HepG2 (cell line): ENCODE measurements around the gene CYTH1. TPM values are rescaled to one million over a fixed set of nuclear protein-coding genes. Genes with fewer than 3 reads are reported as not detected.
A peak's percentile ranks its signal among the peaks of the same experiment; 100 is the strongest.

Experiments
- AGO1 ChIP-seq: fragments of 200-400 bp; formaldehyde crosslinking; IDR thresholded peaks from 2 replicates; pipeline ENCODE4 v1.6.1; 2017; ENCODE audit warnings: mild to moderate bottlenecking, low read depth, low read length, moderate library complexity; ENCODE audit not compliant: poor library complexity, severe bottlenecking
- ARID3A ChIP-seq: IDR thresholded peaks from 2 replicates; pipeline ENCODE4 v1.6.1; 2012; ENCODE audit warnings: low read depth, low read length, improper control_type of control experiment
- CBFB ChIP-seq: sonication (generic); formaldehyde crosslinking; IDR thresholded peaks from 2 replicates; pipeline ENCODE4 v1.4.0; 2020; ENCODE audit warnings: missing genetic modification reagents
- CEBPB ChIP-seq: IDR thresholded peaks from 2 replicates; pipeline ENCODE4 v1.6.1; 2011; ENCODE audit warnings: low read depth, low read length, improper control_type of control experiment, borderline replicate concordance
- CREB1 ChIP-seq, 2 experiments: fragments of 450-650 bp in 1 of 2; IDR thresholded peaks; 2 replicates each; pipeline ENCODE4 v1.6.1; 2016 to 2017; ENCODE audit warnings: control low read depth in 1 of 2, mild to moderate bottlenecking in 1 of 2, missing compliant biosample characterization in 1 of 2, missing genetic modification characterization in 1 of 2
- HNRNPK ChIP-seq: fragments of 200-400 bp; formaldehyde crosslinking; IDR thresholded peaks from 2 replicates; pipeline ENCODE4 v1.6.1; 2018; ENCODE audit warnings: low read length, low read depth, moderate library complexity, mild to moderate bottlenecking; ENCODE audit not compliant: poor library complexity, severe bottlenecking
- MED8 ChIP-seq: sonication (generic); formaldehyde crosslinking; IDR thresholded peaks from 2 replicates; pipeline ENCODE4 v1.8.1; 2023; ENCODE audit warnings: mild to moderate bottlenecking, missing genetic modification reagents; ENCODE audit not compliant: insufficient replicate concordance
- ZBTB42 ChIP-seq: sonication (generic); formaldehyde crosslinking; IDR thresholded peaks from 2 replicates; pipeline ENCODE4 v1.5.0; 2020; ENCODE audit warnings: mild to moderate bottlenecking, missing genetic modification reagents
- ZFP62 ChIP-seq: sonication (generic); formaldehyde crosslinking; IDR thresholded peaks from 2 replicates; pipeline ENCODE4 v1.4.0; 2020; ENCODE audit warnings: missing genetic modification reagents
- ZNF468 ChIP-seq: sonication (generic); formaldehyde crosslinking; IDR thresholded peaks from 2 replicates; pipeline ENCODE4 v1.8.0; 2022; ENCODE audit warnings: mild to moderate bottlenecking, moderate library complexity, missing genetic modification reagents
- ZNF841 ChIP-seq: sonication (generic); formaldehyde crosslinking; IDR thresholded peaks from 2 replicates; pipeline ENCODE4 v1.8.1; 2023; ENCODE audit warnings: missing genetic modification reagents, borderline replicate concordance
- polyA plus RNA-seq, 8 experiments: library from polyadenylated mRNA; depleted of rRNA in 3 of 8; stranded (reverse) in 7 of 8; unstranded in 1 of 8; fragments of >200 nt; fragmentation: Illumina TruSeq in 4 of 8; extraction: Trizol in 4 of 8; gene quantifications; 2 replicates each; pipeline versions ENCODE4 v1.2.1 to v1.2.3, GENCODE V29; 2011 to 2016; ENCODE audit warnings: low read depth in 4 of 8, missing spikeins in 1 of 8, mixed read lengths in 1 of 8; ENCODE audit not compliant: insufficient read depth in 1 of 8
- total RNA-seq, 5 experiments: library from RNA; depleted of rRNA; stranded (reverse); fragments of >200 nt; fragmentation: Illumina TruSeq; extraction: Trizol; gene quantifications; 2 replicates each; pipeline ENCODE4 v1.2.3, GENCODE V29; 2016; ENCODE audit warnings: low read depth in 1 of 5
- TF ChIP-seq, protein P1 (sequence below): sonication (generic); formaldehyde crosslinking; IDR thresholded peaks from 2 replicates; pipeline ENCODE4 v1.4.0; 2020; ENCODE audit warnings: missing genetic modification reagents, borderline replicate concordance
- TF ChIP-seq, protein P2 (sequence below): sonication (generic); formaldehyde crosslinking; IDR thresholded peaks from 2 replicates; pipeline ENCODE4 v1.8.1; 2022; ENCODE audit warnings: mild to moderate bottlenecking, missing genetic modification reagents
- TF ChIP-seq, protein P3 (sequence below): sonication (generic); formaldehyde crosslinking; IDR thresholded peaks from 2 replicates; pipeline ENCODE4 v1.4.0; 2020; ENCODE audit warnings: missing genetic modification reagents
- TF ChIP-seq, protein P4 (sequence below): sonication (generic); formaldehyde crosslinking; IDR thresholded peaks from 2 replicates; pipeline ENCODE4 v1.5.1; 2020; ENCODE audit warnings: missing genetic modification reagents, mild to moderate bottlenecking, borderline replicate concordance

Gene CYTH1
- total and polyA plus RNA-seq, 2 of the 13 experiments (the other 11 are each of a cell fraction or from before 2014, with no cell fraction given): 20.1 to 48.9 TPM

GRCh38 chr17:78751447-78752161, 30.5 kb downstream of the CYTH1 start (continued):
- TF ChIP-seq, protein P1, sequence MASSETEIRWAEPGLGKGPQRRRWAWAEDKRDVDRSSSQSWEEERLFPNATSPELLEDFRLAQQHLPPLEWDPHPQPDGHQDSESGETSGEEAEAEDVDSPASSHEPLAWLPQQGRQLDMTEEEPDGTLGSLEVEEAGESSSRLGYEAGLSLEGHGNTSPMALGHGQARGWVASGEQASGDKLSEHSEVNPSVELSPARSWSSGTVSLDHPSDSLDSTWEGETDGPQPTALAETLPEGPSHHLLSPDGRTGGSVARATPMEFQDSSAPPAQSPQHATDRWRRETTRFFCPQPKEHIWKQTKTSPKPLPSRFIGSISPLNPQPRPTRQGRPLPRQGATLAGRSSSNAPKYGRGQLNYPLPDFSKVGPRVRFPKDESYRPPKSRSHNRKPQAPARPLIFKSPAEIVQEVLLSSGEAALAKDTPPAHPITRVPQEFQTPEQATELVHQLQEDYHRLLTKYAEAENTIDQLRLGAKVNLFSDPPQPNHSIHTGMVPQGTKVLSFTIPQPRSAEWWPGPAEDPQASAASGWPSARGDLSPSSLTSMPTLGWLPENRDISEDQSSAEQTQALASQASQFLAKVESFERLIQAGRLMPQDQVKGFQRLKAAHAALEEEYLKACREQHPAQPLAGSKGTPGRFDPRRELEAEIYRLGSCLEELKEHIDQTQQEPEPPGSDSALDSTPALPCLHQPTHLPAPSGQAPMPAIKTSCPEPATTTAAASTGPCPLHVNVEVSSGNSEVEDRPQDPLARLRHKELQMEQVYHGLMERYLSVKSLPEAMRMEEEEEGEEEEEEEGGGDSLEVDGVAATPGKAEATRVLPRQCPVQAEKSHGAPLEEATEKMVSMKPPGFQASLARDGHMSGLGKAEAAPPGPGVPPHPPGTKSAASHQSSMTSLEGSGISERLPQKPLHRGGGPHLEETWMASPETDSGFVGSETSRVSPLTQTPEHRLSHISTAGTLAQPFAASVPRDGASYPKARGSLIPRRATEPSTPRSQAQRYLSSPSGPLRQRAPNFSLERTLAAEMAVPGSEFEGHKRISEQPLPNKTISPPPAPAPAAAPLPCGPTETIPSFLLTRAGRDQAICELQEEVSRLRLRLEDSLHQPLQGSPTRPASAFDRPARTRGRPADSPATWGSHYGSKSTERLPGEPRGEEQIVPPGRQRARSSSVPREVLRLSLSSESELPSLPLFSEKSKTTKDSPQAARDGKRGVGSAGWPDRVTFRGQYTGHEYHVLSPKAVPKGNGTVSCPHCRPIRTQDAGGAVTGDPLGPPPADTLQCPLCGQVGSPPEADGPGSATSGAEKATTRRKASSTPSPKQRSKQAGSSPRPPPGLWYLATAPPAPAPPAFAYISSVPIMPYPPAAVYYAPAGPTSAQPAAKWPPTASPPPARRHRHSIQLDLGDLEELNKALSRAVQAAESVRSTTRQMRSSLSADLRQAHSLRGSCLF: no peak
- TF ChIP-seq ARID3A (peak; percentile 49), MED8 (CRISPR knock-in tag) (no peak), ZNF468 (no peak), CBFB (CRISPR knock-in tag) (no peak), AGO1 (no peak), ZBTB42 (no peak), ZNF841 (CRISPR knock-in tag) (no peak), ZFP62 (no peak), CREB1 (IDR thresholded peaks at IDR 0.05) (0 out of 2 replicates have a peak, but pooled peaks have one; percentile 11), CREB1 (CRISPR knock-in tag; IDR thresholded peaks at IDR 0.05) (peak; percentile 54; the same call in 1 of the 2 replicates), HNRNPK (no peak), CEBPB (peak; percentile 56)
- TF ChIP-seq, protein P2, sequence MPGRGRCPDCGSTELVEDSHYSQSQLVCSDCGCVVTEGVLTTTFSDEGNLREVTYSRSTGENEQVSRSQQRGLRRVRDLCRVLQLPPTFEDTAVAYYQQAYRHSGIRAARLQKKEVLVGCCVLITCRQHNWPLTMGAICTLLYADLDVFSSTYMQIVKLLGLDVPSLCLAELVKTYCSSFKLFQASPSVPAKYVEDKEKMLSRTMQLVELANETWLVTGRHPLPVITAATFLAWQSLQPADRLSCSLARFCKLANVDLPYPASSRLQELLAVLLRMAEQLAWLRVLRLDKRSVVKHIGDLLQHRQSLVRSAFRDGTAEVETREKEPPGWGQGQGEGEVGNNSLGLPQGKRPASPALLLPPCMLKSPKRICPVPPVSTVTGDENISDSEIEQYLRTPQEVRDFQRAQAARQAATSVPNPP (CRISPR knock-in tag): no peak
- TF ChIP-seq, protein P3, sequence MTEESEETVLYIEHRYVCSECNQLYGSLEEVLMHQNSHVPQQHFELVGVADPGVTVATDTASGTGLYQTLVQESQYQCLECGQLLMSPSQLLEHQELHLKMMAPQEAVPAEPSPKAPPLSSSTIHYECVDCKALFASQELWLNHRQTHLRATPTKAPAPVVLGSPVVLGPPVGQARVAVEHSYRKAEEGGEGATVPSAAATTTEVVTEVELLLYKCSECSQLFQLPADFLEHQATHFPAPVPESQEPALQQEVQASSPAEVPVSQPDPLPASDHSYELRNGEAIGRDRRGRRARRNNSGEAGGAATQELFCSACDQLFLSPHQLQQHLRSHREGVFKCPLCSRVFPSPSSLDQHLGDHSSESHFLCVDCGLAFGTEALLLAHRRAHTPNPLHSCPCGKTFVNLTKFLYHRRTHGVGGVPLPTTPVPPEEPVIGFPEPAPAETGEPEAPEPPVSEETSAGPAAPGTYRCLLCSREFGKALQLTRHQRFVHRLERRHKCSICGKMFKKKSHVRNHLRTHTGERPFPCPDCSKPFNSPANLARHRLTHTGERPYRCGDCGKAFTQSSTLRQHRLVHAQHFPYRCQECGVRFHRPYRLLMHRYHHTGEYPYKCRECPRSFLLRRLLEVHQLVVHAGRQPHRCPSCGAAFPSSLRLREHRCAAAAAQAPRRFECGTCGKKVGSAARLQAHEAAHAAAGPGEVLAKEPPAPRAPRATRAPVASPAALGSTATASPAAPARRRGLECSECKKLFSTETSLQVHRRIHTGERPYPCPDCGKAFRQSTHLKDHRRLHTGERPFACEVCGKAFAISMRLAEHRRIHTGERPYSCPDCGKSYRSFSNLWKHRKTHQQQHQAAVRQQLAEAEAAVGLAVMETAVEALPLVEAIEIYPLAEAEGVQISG (CRISPR knock-in tag): peak; percentile 59
- TF ChIP-seq, protein P4, sequence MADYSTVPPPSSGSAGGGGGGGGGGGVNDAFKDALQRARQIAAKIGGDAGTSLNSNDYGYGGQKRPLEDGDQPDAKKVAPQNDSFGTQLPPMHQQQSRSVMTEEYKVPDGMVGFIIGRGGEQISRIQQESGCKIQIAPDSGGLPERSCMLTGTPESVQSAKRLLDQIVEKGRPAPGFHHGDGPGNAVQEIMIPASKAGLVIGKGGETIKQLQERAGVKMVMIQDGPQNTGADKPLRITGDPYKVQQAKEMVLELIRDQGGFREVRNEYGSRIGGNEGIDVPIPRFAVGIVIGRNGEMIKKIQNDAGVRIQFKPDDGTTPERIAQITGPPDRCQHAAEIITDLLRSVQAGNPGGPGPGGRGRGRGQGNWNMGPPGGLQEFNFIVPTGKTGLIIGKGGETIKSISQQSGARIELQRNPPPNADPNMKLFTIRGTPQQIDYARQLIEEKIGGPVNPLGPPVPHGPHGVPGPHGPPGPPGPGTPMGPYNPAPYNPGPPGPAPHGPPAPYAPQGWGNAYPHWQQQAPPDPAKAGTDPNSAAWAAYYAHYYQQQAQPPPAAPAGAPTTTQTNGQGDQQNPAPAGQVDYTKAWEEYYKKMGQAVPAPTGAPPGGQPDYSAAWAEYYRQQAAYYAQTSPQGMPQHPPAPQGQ (CRISPR knock-in tag): no peak
